Measurements from ENCODE around the gene C1QL3. TPM values are rescaled to one million over a fixed set of nuclear protein-coding genes. Genes with fewer than 3 reads are reported as not detected.
A peak's percentile ranks its signal among the peaks of the same experiment; 100 is the strongest.

Gene C1QL3
- total RNA-seq = not detected
- under 1 TPM in 1 of 2 donors, not detected in 1; 0.05 TPM for polyA plus RNA-seq

DNA sequence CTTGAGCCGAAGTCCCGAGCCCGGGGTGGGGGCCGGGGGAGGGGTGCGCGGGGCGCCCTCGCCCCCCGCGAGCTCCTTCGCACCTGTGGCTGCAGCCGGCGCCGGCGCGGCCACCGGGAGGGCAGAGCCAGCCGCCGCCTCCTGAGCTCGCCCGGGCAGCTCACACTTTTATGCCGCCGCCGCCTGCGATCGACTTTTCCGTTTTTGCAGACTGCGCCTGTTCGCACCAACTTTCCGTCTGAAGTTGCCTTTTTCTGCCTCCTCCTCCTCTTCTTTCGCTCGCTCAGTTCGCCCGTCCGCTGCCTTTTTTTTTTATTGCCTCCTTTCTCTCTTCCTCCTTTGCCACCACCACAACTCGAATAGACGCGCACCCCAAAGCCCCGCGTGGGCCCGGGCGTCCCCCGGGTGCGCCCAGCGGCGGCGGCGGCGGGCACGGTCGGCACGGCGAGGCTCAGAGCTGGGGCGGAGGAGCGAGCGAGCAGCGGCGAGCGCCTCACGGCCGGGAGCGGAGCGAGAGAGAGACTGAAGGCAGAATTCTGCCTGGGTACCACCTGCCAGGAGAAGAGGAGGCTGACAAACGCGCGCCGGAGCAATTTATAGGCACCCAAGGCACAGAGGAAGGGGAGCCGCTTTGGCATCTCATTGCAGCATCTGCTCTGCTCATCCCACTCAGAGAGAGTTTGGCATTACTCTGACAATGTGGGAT is at the start of gene C1QL3:
Gene C1QL3 (minus strand): TSS at position 569 of the 706 bp plus-strand sequence. CDS start 814 bp downstream, outside the sequence.
- Histone ChIP-seq H3K27me3 (peaks cover 0 to 4% (median 0%) of the 10 kb centered on the region in 4 donors), H3K4me3 (peak within 1 kb of the TSS; percentile 11 to 51 (median 30)), H3K9me3 (no peaks in the 10 kb centered on the region), H3K36me3 (no peaks in the 10 kb centered on the region), H3K4me1 (no peaks in the 10 kb centered on the region), H3K27ac (no peak within 1 kb of the TSS)
- intact Hi-C loops (cut with DNase I) = loop anchor here in 1 of 3 donors (10.0 kb wide), 1 partner anchor 77 kb away; no protein-coding TSS in a partner anchor
- ATAC-seq (peak; percentile 63 to 77 (median 70)), FAIRE-seq (no peak), DNase-seq (peak; percentile 5 to 75 (median 21))
- WGBS, 2 donors = 3% methylated on average over 64 to 68 of the region's 68 CpGs
- TF ChIP-seq, protein P1, sequence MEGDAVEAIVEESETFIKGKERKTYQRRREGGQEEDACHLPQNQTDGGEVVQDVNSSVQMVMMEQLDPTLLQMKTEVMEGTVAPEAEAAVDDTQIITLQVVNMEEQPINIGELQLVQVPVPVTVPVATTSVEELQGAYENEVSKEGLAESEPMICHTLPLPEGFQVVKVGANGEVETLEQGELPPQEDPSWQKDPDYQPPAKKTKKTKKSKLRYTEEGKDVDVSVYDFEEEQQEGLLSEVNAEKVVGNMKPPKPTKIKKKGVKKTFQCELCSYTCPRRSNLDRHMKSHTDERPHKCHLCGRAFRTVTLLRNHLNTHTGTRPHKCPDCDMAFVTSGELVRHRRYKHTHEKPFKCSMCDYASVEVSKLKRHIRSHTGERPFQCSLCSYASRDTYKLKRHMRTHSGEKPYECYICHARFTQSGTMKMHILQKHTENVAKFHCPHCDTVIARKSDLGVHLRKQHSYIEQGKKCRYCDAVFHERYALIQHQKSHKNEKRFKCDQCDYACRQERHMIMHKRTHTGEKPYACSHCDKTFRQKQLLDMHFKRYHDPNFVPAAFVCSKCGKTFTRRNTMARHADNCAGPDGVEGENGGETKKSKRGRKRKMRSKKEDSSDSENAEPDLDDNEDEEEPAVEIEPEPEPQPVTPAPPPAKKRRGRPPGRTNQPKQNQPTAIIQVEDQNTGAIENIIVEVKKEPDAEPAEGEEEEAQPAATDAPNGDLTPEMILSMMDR (IDR thresholded peaks at IDR 0.05) = no peak

DNA sequence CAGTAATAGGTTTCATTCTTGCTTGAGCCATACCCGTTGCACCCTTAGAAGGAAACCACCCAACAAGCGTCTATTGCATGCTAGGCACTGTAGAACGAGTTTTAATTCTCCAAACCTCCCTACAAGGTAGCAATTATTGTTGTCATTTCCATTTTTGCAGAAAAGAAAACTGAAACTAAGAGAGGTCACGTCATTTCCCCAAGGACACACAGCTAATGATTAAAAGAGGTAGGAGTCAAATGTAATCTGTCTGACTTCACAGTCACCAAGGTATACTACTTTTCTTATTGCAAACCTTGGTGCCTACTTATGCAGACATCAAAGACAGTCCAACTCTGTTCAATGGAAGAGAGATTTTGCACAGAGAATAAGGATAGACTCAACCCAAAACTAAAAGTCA is 49.1 kb upstream of the C1QL3 start:
- no peak overlapping the region for H3K4me3 ChIP-seq
- no peaks in the 10 kb centered on the region for H3K9me3 ChIP-seq
- no peak overlapping the region for H3K27ac ChIP-seq
- 54 to 56% methylated on average over 4 of the region's 4 CpGs for WGBS, 2 donors
- H3K27me3 ChIP-seq = no peaks in the 10 kb centered on the region
- no peak for ATAC-seq
- DNase-seq = no peak
- no peaks in the 10 kb centered on the region for H3K36me3 ChIP-seq
- no peak for FAIRE-seq
- TF ChIP-seq, protein P1 (IDR thresholded peaks at IDR 0.05) = no peak
- intact Hi-C loops (cut with DNase I) = no loop called here
- no peaks in the 10 kb centered on the region for H3K4me1 ChIP-seq

DNA sequence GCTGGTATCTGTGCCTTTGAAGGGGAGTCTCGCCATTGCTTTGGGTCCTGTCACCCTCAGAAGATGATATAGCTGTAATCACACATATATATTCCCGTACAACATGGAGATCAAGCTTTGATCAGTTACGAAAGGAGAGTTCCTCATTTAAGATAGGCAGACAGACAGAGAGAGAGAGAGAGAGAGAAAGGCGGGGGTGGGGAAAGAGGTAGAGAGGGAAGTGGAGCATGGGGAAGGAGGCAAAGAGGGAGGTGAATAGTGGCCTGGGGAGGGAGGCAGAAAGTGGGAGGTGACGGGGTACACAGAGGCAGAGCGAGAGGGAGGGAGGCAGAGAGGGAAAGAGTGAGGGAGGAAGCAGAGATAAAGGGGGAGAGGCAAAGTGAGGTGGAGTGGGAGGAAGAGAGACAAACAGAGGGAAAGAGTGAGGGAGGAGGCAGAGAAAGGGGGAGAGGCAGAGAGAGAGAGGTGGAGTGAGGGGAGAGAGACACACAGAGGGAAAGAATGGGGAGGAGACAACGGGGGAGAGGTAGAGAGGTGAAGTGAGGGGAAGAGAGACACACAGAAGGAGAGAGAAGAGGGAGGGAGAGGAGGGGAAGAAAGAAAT is 44.6 kb upstream of the C1QL3 start:
- no peak for DNase-seq
- H3K4me1 ChIP-seq = no peaks in the 10 kb centered on the region
- intact Hi-C loops (cut with DNase I) = no loop called here
- no peak for FAIRE-seq
- 48 to 51% methylated on average over 7 of the region's 7 CpGs for WGBS, 2 donors
- no peak overlapping the region for H3K27ac ChIP-seq
- TF ChIP-seq, protein P1 (IDR thresholded peaks at IDR 0.05) = no peak
- H3K9me3 ChIP-seq = no peaks in the 10 kb centered on the region
- ATAC-seq = no peak
- no peaks in the 10 kb centered on the region for H3K27me3 ChIP-seq
- no peaks in the 10 kb centered on the region for H3K36me3 ChIP-seq
- no peak overlapping the region for H3K4me3 ChIP-seq

DNA sequence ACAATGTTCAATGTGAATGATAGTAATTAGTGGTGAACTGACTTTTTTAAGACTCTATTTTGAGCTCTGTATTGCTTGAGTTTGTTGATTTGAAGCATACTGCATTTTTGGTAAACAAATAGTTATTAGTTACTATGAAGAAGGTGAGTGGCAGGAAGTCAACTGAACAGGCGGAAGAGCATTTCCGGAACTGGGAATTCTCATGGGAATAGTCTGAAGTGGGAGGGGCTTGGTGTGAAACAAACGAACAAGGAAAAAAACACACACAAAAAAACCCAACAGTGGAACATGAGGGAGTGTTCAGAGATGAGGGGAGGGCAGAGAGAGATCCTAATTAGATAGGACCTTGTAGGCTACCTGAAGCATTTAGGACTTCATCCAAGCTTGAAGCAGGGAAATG is 43.9 kb upstream of the C1QL3 start:
- TF ChIP-seq, protein P1 (IDR thresholded peaks at IDR 0.05) = no peak
- intact Hi-C loops (cut with DNase I) = no loop called here
- no peak for DNase-seq
- WGBS, 2 donors = 30 to 35% methylated on average over 3 of the region's 3 CpGs
- H3K27ac ChIP-seq = no peak overlapping the region
- no peak for ATAC-seq
- H3K36me3 ChIP-seq = no peaks in the 10 kb centered on the region
- H3K9me3 ChIP-seq = no peaks in the 10 kb centered on the region
- H3K4me1 ChIP-seq = no peaks in the 10 kb centered on the region
- no peak overlapping the region for H3K4me3 ChIP-seq
- no peak for FAIRE-seq
- no peaks in the 10 kb centered on the region for H3K27me3 ChIP-seq

DNA sequence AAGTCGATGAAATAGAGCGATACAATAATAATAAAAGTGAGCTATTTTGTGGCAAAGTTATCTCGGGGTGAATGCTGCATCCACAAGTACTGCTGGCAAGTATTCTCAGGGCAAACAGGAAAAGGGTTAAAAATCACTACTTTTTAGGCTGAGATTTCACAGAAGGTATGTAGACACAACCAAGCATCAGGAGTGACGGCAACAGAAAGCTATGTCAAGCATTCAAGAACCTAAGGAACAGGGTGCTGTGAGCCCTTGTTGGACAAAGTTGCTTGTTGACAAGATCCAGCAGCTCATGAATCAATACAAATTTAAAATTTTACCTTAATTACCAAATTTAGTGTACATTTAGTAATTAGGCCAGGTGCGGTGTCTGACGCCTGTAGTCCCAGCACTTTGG is 41.2 kb upstream of the C1QL3 start:
- intact Hi-C loops (cut with DNase I) = no loop called here
- TF ChIP-seq, protein P1 (IDR thresholded peaks at IDR 0.05) = no peak
- Histone ChIP-seq H3K36me3 (no peaks in the 10 kb centered on the region), H3K9me3 (no peaks in the 10 kb centered on the region), H3K4me1 (no peaks in the 10 kb centered on the region), H3K27me3 (no peaks in the 10 kb centered on the region), H3K27ac (no peak overlapping the region), H3K4me3 (no peak overlapping the region)
- WGBS, 2 donors = 83 to 88% methylated on average over 6 of the region's 6 CpGs
- FAIRE-seq (no peak), ATAC-seq (no peak), DNase-seq (no peak)

All from pancreas (tissue), 10 donors.